Measurements from ENCODE around the gene SUPV3L1. TPM values are rescaled to one million over a fixed set of nuclear protein-coding genes. Genes with fewer than 3 reads are reported as not detected.

SUPV3L1 gene
- polyA plus RNA-seq, 1 donor (not counting 4 experiments of a cell fraction or from before 2014, with no cell fraction given) = 34.1 TPM

DNA sequence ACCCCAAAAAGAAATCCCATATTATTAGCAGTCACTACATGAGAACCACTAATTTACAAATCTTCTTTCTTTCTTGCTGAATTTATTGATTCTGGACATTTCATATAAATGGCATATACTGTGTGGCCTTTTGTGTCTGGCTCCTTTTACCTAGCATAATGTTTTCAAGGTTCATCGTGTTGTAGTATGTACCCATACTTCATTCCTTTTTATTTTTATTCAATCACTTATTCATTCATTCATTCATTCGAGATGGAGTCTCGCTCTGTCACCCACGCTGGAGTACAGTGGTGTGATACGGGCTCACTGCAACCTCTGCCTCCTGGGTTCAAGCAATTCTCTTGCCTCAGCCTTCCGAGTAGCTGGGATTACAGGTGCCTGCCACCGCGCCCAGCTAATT lies 34.2 kb upstream of the SUPV3L1 start:
- no peak overlapping the region for H3K9ac ChIP-seq (ENCODE audit: control insufficient read depth, extremely low read depth, insufficient read depth, low read length)
- dilution Hi-C loops (cut with MboI; ENCODE audit: extremely low pct_ligation_motif_present, low sequenced_read_pairs) = no loop called here
- H3K36me3 ChIP-seq (ENCODE audit: control insufficient read depth in 2 of 2, extremely low read depth in 1 of 2, insufficient read depth in 2 of 2, low read length in 2 of 2) = peaks cover 0 to 3% of the 10 kb centered on the region in 2 experiments
- H3K4me2 ChIP-seq (ENCODE audit: control insufficient read depth, extremely low read depth, insufficient read depth, low read depth, low read length) = no peak overlapping the region
- no peaks in the 10 kb centered on the region for H3K27me3 ChIP-seq (ENCODE audit: control insufficient read depth, extremely low read depth, insufficient read depth, low read length)
- H4K20me1 ChIP-seq (ENCODE audit: control insufficient read depth, extremely low read depth, insufficient read depth, low read length) = peaks cover 4% of the 10 kb centered on the region
- TF ChIP-seq, protein P1, sequence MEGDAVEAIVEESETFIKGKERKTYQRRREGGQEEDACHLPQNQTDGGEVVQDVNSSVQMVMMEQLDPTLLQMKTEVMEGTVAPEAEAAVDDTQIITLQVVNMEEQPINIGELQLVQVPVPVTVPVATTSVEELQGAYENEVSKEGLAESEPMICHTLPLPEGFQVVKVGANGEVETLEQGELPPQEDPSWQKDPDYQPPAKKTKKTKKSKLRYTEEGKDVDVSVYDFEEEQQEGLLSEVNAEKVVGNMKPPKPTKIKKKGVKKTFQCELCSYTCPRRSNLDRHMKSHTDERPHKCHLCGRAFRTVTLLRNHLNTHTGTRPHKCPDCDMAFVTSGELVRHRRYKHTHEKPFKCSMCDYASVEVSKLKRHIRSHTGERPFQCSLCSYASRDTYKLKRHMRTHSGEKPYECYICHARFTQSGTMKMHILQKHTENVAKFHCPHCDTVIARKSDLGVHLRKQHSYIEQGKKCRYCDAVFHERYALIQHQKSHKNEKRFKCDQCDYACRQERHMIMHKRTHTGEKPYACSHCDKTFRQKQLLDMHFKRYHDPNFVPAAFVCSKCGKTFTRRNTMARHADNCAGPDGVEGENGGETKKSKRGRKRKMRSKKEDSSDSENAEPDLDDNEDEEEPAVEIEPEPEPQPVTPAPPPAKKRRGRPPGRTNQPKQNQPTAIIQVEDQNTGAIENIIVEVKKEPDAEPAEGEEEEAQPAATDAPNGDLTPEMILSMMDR (optimal IDR thresholded peaks at IDR 0.05 in 1 of 3, IDR thresholded peaks at IDR 0.05 in 1 of 3, conservative IDR thresholded peaks at IDR 0.05 in 1 of 3; ENCODE audit: extremely low read depth in 1 of 3, insufficient read depth in 2 of 3, low read length in 3 of 3) = no peak
- TF ChIP-seq EZH2 (IDR thresholded peaks at IDR 0.05; ENCODE audit: low read length) = no peak
- H3K27ac ChIP-seq (ENCODE audit: control insufficient read depth, insufficient read depth, low read length) = no peak overlapping the region
- FAIRE-seq (no peak), DNase-seq (ENCODE audit: low read depth, low spot score) (no peak)
- H3K79me2 ChIP-seq (ENCODE audit: control insufficient read depth, insufficient read depth, low read length) = peaks cover 60% of the 10 kb centered on the region
- H3K4me3 ChIP-seq (ENCODE audit: control insufficient read depth in 2 of 3, extremely low read depth in 1 of 3, insufficient read depth in 2 of 3, low read depth in 1 of 3, low read length in 3 of 3) = no peak overlapping the region
- H2AFZ ChIP-seq (ENCODE audit: control insufficient read depth, low read length) = no peak overlapping the region
- peaks cover 3% of the 10 kb centered on the region for H3K4me1 ChIP-seq (ENCODE audit: control insufficient read depth, extremely low read depth, insufficient read depth, low read length)
- no peaks in the 10 kb centered on the region for H3K9me3 ChIP-seq (ENCODE audit: control insufficient read depth, low read depth, low read length)
- no peaks in the 10 kb centered on the region for H3K9me1 ChIP-seq (ENCODE audit: control insufficient read depth, extremely low read depth, insufficient read depth, low read length)

DNA sequence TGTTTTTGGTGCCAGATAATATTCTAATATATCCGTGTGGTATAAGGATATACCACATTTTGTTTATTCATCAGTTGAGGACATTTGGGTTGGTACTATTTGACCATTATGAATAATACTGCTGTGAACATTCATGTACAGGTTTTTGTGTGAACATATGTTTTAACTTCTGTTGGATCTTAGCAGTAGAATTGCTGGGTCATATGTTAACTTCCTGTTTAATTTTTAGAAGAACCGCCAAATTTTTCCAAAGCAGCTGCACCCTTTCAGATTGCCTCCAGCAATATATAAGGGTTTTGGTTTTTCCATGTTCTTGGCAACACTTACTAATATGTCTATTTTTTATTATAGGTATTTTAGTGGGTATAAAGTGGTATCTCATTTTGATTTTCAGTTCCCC lies 33.3 kb upstream of the SUPV3L1 start:
- DNase-seq (ENCODE audit: low read depth, low spot score) (no peak), FAIRE-seq (no peak)
- Histone ChIP-seq H3K9me3 (ENCODE audit: control insufficient read depth, low read depth, low read length) (no peaks in the 10 kb centered on the region), H3K4me3 (ENCODE audit: control insufficient read depth in 2 of 3, extremely low read depth in 1 of 3, insufficient read depth in 2 of 3, low read depth in 1 of 3, low read length in 3 of 3) (no peak overlapping the region), H3K36me3 (ENCODE audit: control insufficient read depth in 2 of 2, extremely low read depth in 1 of 2, insufficient read depth in 2 of 2, low read length in 2 of 2) (peaks cover 0 to 3% of the 10 kb centered on the region in 2 experiments), H3K27ac (ENCODE audit: control insufficient read depth, insufficient read depth, low read length) (no peak overlapping the region), H3K27me3 (ENCODE audit: control insufficient read depth, extremely low read depth, insufficient read depth, low read length) (no peaks in the 10 kb centered on the region), H3K79me2 (ENCODE audit: control insufficient read depth, insufficient read depth, low read length) (peaks cover 51% of the 10 kb centered on the region), H3K4me1 (ENCODE audit: control insufficient read depth, extremely low read depth, insufficient read depth, low read length) (peaks cover 3% of the 10 kb centered on the region), H3K9me1 (ENCODE audit: control insufficient read depth, extremely low read depth, insufficient read depth, low read length) (no peaks in the 10 kb centered on the region), H2AFZ (ENCODE audit: control insufficient read depth, low read length) (no peak overlapping the region), H3K4me2 (ENCODE audit: control insufficient read depth, extremely low read depth, insufficient read depth, low read depth, low read length) (no peak overlapping the region), H4K20me1 (ENCODE audit: control insufficient read depth, extremely low read depth, insufficient read depth, low read length) (no peaks in the 10 kb centered on the region), H3K9ac (ENCODE audit: control insufficient read depth, extremely low read depth, insufficient read depth, low read length) (no peak overlapping the region)
- dilution Hi-C loops (cut with MboI; ENCODE audit: extremely low pct_ligation_motif_present, low sequenced_read_pairs) = no loop called here
- TF ChIP-seq EZH2 (IDR thresholded peaks at IDR 0.05; ENCODE audit: low read length) = no peak
- TF ChIP-seq, protein P1 (optimal IDR thresholded peaks at IDR 0.05 in 1 of 3, IDR thresholded peaks at IDR 0.05 in 1 of 3, conservative IDR thresholded peaks at IDR 0.05 in 1 of 3; ENCODE audit: extremely low read depth in 1 of 3, insufficient read depth in 2 of 3, low read length in 3 of 3) = no peak

All from keratinocyte (primary cell).